DMS153 treated with DMSO at 0.1 percent for 48 hours (cell line): Measurements from ENCODE around the gene DDX24.

Source experiments
- DNase-seq: peaks from one replicate; lab custom pipeline; 2025; ENCODE audit not compliant: unreplicated experiment; lab: John Stamatoyannopoulos, UW

The DDX24 gene

DNA sequence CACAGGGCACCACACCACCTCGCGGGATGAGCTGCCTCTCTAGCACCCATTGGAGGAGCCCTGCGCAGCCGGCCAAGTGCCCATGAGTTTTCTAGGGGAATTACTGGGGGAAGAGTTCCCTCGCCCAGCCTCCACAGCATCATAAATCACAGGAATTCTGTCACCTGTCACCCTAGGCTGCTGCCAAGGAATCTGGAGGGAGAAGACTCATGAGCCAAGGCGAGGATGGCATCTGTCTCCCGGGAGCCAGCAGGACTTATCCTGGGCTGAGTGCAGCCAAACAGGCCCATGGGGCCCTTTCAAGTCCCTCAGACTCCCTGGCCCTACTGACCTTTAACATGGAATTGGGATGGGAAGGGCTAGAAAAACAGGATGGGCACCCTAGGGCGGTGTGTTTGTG is 62.7 kb downstream of the DDX24 start:
- DNase-seq, result no peak

GRCh38 chr14:94016446-94016976 is 64.5 kb downstream of the DDX24 start:
- no peak for DNase-seq

DNA sequence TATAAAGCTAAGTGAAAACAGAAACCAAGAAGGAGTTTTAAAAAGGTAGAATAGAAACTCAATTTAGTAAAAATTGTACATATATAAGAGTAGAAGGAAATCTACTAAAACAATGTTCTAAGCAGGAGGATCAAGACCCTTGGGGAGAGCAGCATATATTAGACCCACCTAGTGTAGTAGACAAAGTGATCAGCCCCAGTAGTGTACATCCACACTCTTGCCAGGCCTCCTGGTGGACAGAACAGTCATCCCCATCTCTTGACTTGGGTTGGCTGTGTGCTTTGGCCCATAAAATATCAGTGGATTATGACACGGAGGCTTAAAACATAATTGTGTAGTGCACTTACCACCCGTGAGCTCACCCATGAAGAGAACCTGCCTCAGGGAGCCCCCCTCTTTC is 65.8 kb downstream of the DDX24 start:
- DNase-seq, result no peak

- DNase-seq, result no peak
These were observed 66.6 kb downstream of the DDX24 start for GRCh38 chr14:94014382-94014781.

GRCh38 chr14:94011795-94012194 is 69.2 kb downstream of the DDX24 start:
- DNase-seq, result no peak

DNA sequence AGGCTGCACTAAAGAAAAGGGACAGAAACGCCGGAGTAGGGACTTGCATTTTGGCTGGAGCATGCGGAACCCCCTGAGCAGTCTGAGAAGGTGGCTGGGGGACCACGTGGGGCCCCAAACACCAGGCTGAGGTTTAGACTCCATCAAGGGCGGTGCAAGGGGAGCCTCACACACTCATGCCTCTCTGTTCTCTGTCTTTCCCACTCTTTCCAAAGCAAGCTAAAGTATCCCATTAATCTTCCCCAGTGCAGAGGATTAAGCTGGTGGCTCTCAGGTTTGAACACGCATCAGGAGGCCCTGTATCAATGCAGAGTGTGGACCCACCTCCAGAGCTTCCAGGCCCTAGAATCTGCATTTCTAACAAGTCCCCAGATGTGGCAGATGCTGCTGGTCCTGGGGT is 70.4 kb downstream of the DDX24 start:
- no peak for DNase-seq

DNA sequence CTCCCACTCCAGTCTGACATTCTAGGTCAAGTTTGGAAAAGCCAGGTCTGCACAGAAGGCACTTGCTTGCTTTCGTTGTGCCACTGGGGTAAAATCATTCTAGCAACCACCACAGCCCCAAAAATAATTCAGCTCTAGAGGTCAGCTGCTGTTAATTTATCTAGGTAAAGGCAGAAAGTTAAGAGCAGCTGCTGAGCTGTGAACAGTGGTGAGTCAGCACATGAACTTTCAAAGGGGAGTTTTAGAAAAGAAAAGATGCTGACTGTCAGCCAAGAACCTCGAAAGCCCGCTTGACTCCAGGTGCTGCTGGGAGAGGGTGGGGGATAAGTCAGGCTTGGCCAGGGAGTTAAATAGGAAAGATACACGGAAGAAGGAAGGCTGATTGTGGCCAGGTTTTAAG is 71.2 kb downstream of the DDX24 start:
- DNase-seq, result no peak

GRCh38 chr14:94008234-94008633 is 72.8 kb downstream of the DDX24 start:
- no peak for DNase-seq

DNA sequence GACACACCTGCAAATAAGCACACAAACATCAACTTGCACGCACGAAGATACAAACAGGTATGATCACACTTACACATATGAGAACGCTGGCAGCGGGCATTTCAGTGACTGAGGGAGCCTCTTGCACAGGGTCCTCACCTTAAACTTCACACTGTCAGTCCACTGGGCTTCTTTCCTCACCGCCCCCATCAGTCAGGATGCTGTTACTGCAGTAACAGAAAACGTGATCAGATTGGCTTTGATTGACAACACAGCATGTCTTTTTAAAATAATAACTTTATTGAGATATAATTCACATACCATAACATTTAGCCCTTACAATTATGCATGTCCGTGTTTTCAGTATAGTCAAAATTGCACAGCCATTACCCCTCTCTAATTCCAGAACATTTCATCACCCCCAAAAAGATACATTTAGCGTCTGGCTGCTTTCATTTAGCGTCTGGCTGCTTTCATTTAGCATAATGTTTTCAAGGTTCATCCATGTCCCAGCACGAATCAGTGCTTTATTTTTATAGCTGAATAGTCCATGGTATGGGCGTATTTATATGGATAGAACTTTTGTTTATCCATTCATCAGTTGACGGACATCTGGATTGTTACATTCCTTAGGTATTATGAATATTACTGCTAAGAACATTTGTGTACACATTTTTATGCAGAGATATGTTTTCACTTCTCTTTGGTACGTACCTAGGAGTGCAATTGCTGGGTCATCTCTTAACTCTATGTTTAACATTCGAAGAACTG is 75.5 kb downstream of the DDX24 start:
- DNase-seq, result no peak

GRCh38 chr14:94004015-94004414 is 77.0 kb downstream of the DDX24 start:
- DNase-seq, result no peak

DNA sequence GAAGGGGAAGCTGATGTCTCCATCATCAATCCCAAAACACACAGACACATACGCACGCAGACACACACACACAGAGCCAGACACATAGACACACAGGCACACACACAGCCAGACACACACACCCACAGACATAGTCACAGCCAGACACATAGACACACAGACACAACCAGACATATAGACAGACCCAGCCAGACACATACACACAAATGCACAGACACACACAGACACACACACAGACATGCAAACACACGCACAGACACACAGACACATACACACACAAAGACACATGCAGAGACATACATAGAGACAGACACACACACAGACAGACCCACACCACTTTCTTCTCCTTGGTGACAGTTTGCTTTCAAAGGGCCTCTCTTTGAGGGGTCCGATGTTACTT is 77.6 kb downstream of the DDX24 start:
- DNase-seq, result no peak

- DNase-seq, result peak; percentile 55
These were observed 79.3 kb downstream of the DDX24 start for GRCh38 chr14:94001501-94002396.

GRCh38 chr14:94001016-94001415 is 80.0 kb downstream of the DDX24 start:
- no peak for DNase-seq

DNA sequence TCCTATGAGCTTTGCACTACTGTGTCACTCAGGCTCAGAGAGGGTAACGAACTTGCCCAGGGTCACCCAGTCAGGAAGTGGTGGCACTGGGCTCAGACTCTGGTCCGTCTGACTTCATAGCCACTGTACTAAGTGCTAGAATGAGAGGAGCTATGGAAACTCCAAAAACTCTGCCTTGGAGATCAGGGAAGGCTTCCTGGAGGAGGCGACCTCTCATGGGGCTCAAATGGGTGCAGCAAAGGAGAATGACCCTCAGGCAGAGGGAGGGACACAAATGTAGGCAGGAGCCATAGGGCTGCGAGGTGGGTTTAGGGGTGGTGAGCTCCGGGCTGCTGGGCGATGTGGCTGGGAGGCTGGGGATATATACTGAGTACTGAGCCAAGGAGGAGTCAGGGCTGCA is 80.7 kb downstream of the DDX24 start:
- DNase-seq, result no peak

GRCh38 chr14:93999573-93999972 is 81.4 kb downstream of the DDX24 start:
- no peak for DNase-seq

DNA sequence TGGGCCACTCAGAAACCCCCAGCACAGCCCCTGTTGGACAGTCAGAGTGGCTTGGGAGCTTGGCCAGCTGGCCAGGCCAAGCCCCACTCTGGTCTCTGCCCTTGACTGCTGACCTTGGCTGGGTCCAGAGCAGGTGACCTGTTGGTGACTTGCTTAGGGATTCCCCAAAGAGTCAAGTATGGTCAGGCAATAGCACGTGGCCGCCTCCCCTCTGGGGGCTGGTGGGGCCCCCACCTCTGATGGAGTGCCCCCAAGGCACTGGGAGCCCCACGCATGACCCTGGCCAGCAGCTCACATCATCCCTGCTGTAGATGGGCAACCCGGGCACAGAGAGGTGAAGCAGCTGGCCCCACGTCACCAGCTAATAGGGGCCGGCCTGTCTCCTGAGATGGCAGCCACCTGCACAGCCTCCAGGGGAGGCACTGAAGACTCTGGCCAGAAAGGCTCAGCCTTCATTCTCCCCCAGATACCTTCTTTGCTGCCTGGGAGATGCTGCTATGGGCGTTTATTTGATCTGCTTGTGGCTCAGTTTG is 82.1 kb downstream of the DDX24 start:
- no peak for DNase-seq
